Measurements from ENCODE around the gene TRIM66.

TRIM66 gene

GRCh38 chr11:8656291-8656690 lies 26.2 kb downstream of the TRIM66 start:
- DNase-seq (ENCODE audit: low read depth in 2 of 2): no peak

- DNase-seq (ENCODE audit: low read depth in 2 of 2): no peak
Measured at GRCh38 chr11:8654503-8654902, 28.0 kb downstream of the TRIM66 start.

GRCh38 chr11:8652140-8652539 lies 30.3 kb downstream of the TRIM66 start:
- no peak for DNase-seq (ENCODE audit: low read depth in 2 of 2)

GRCh38 chr11:8650401-8650990 lies 32.0 kb downstream of the TRIM66 start:
- no peak for DNase-seq (ENCODE audit: low read depth in 2 of 2)

GRCh38 chr11:8649361-8649760 lies 33.1 kb downstream of the TRIM66 start:
- DNase-seq (ENCODE audit: low read depth in 2 of 2): no peak

- no peak for DNase-seq (ENCODE audit: low read depth in 2 of 2)
Measured at GRCh38 chr11:8646873-8647272, 35.6 kb downstream of the TRIM66 start.

- DNase-seq (ENCODE audit: low read depth in 2 of 2): no peak
Measured at GRCh38 chr11:8642196-8642841, 40.1 kb downstream of the TRIM66 start.

GRCh38 chr11:8641332-8641731 lies 41.1 kb downstream of the TRIM66 start:
- DNase-seq (ENCODE audit: low read depth in 2 of 2): no peak

GRCh38 chr11:8640267-8640906 lies 42.1 kb downstream of the TRIM66 start:
- no peak for DNase-seq (ENCODE audit: low read depth in 2 of 2)

GRCh38 chr11:8639655-8640054 lies 42.8 kb downstream of the TRIM66 start:
- no peak for DNase-seq (ENCODE audit: low read depth in 2 of 2)

GRCh38 chr11:8638300-8638699 lies 44.2 kb downstream of the TRIM66 start:
- no peak for DNase-seq (ENCODE audit: low read depth in 2 of 2)

- no peak for DNase-seq (ENCODE audit: low read depth in 2 of 2)
Measured at GRCh38 chr11:8636127-8636526, 46.3 kb downstream of the TRIM66 start.

- DNase-seq (ENCODE audit: low read depth in 2 of 2): no peak
Measured at GRCh38 chr11:8634498-8634897, 48.0 kb downstream of the TRIM66 start.

- DNase-seq (ENCODE audit: low read depth in 2 of 2): no peak
Measured at GRCh38 chr11:8631395-8632118, 50.9 kb downstream of the TRIM66 start.

GRCh38 chr11:8624698-8625097 lies 57.8 kb downstream of the TRIM66 start:
- DNase-seq (ENCODE audit: low read depth in 2 of 2): no peak

- no peak for DNase-seq (ENCODE audit: low read depth in 2 of 2)
Measured at GRCh38 chr11:8621147-8621546, 61.3 kb downstream of the TRIM66 start.

- no peak for DNase-seq (ENCODE audit: low read depth in 2 of 2)
Measured at GRCh38 chr11:8617063-8617462, 65.4 kb downstream of the TRIM66 start.

GRCh38 chr11:8615291-8616032 lies 67.0 kb downstream of the TRIM66 start:
- no peak for DNase-seq (ENCODE audit: low read depth in 2 of 2)

- DNase-seq (ENCODE audit: low read depth in 2 of 2): no peak
Measured at GRCh38 chr11:8614497-8614896, 68.0 kb downstream of the TRIM66 start.

- DNase-seq (ENCODE audit: low read depth in 2 of 2): no peak
Measured at GRCh38 chr11:8613036-8613435, 69.4 kb downstream of the TRIM66 start.

- DNase-seq (ENCODE audit: low read depth in 2 of 2): no peak
Measured at GRCh38 chr11:8612522-8612921, 69.9 kb downstream of the TRIM66 start.

GRCh38 chr11:8610532-8611116 lies 71.8 kb downstream of the TRIM66 start:
- DNase-seq (ENCODE audit: low read depth in 2 of 2): no peak

Measured in stimulated activated CD4-positive, alpha-beta T cell treated with anti-CD3 and anti-CD28 coated beads, Interleukin-1b, Interleukin-23, amount 100 ng/mL, for 4 hours (primary cell).